Gastroesophageal sphincter (tissue), 3 donors: Measurements from ENCODE around the gene IBA57.

Source experiments
- CTCF ChIP-seq, 4 experiments: fragments of 200-600 bp in 2 of 4; fragments of 450-650 bp in 2 of 4; sonication (generic) in 1 of 4; IDR thresholded peaks; one replicate each; pipeline ENCODE4 v1.5.1; 2017 to 2019; ENCODE audit warnings: antibody characterized with exemption in 4 of 4, mild to moderate bottlenecking in 2 of 4, moderate library complexity in 2 of 4
- EP300 ChIP-seq: sonication (generic); formaldehyde crosslinking; IDR thresholded peaks from one replicate; pipeline ENCODE4 v1.6.1; 2017; ENCODE audit warnings: antibody characterized with exemption, mild to moderate bottlenecking
- POLR2A ChIP-seq, 2 donors: fragments of 450-650 bp; IDR thresholded peaks; one replicate each; pipeline ENCODE4 v1.6.1; 2017; ENCODE audit warnings: antibody characterized with exemption in 2 of 2, mild to moderate bottlenecking in 2 of 2, moderate library complexity in 1 of 2
- POLR2AphosphoS5 ChIP-seq: sonication (generic); formaldehyde crosslinking; IDR thresholded peaks from one replicate; pipeline ENCODE4 v1.6.1; 2017; ENCODE audit warnings: antibody characterized with exemption

- TF ChIP-seq EP300 = no peak
- no peak for TF ChIP-seq CTCF (IDR thresholded peaks at IDR 0.05)
- TF ChIP-seq POLR2AphosphoS5 = no peak
- no peak for TF ChIP-seq POLR2A (IDR thresholded peaks at IDR 0.05)
Measured at GRCh38 chr1:228226141-228226874, 60.7 kb downstream of the IBA57 start.
